Endometrial microvascular endothelial cells (primary cell): ENCODE data around the gene SLC26A3. TPM values are rescaled to one million over a fixed set of nuclear protein-coding genes. Genes with fewer than 3 reads are reported as not detected.

Experiments
- in situ Hi-C: cut with HindIII; loops from 2 replicates; pipeline ENCODE4 v1.10.0; 2017; ENCODE audit warnings: low sequenced_read_pairs, low pct_unique_long_range_greater_than_20kb; ENCODE audit errors: inconsistent ontology term
- total RNA-seq: library from RNA; depleted of rRNA; stranded (reverse); fragments of >200 nt; gene quantifications from one replicate; pipeline ENCODE4 v1.2.3, GENCODE V29; 2015; ENCODE audit errors: inconsistent ontology term

Gene SLC26A3
- total RNA-seq, 1 donor from 2014 or later, result not detected

DNA sequence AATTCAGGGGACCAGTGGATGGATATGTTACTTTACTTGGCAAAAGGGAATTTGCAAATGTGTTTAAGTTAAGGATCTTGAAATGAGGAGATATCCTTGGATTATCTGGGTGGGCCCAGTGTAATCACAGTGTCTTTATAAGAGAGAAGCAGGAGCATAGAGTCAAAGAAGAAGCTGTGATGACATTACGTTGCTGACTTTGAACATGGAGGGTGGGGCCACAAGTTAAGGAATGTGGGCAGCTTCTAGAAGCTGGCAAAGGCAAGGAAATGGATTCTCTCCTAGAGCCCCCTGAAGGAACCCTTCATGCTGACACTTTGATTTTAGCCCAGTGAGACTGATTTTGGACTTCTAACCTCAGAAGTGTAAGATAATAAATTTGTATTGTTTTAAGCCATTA lies 21.8 kb upstream of the SLC26A3 start:
- in situ Hi-C loops, result no loop called here

DNA sequence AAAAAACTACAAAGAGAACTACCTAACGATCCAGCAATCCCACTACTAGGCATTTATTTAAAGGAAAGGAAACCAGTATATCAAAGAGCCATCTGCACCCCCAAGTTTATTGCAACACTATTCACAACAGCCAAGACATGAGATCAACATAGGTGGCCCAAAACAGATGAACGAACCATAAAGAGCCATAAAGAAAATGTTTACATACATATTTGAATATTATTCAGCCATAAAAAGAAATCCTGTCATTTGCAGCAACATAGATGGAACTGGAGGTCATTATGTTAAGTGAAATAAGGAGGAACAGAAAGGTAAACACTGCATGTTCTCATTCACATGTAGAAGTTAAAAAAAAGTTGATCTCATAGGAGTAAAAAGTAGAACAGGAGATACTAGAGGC lies 15.6 kb upstream of the SLC26A3 start:
- in situ Hi-C loops, result no loop called here

DNA sequence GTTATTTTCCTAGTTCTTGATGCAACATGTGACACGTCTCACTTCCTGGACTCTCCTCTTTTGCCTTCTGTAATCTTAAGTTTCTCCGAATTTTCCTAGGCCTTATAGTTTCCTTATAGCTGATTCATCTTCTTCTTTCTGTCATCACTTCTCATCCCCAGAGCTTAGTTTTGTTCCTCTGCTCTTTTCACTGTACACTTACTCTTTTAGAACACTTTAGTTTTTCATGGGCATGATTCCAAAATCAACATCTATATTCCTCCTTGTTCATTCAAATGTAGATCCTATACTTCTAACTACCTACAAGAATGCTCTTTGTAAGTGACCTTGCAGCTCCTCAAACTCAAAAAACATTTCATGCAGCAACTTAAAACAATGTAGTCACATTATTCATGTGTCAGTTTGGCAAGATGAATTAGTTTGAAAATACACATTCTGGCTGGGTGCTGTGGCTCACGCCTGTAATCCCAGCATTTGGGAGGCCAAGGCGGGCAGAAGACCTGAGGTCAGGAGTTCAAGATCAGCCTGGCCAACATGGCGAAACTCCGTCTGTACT lies 13.1 kb upstream of the SLC26A3 start:
- in situ Hi-C loops, result no loop called here

DNA sequence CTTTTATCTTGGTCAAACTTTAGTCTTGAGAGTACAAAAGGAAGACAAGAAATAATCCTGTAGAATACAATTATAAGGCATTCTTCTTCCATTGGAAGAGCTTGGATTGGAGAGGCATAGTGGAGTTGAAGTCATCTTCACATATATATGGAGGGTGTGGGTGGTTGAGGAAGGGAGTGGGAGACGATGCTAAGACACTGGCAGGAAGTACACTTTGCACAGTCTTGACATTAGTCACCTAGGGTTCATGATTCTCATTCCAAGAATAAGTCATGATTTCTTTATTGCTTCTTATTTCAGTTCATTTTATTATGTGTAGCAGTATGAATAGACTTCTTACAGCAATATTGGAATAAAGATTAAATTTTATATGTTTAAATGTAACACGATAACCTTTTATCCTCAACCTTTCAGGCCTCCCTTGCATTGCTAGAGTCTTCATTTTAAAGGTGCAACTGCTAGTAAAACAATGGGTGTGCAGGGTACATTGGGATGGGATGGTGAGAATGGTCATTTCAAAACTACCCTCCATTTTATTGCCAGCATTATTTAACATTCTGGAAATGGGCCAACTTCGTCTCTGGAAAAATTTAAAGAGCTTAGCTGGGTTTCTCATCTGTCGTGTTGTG lies 12.3 kb upstream of the SLC26A3 start:
- in situ Hi-C loops, result no loop called here

DNA sequence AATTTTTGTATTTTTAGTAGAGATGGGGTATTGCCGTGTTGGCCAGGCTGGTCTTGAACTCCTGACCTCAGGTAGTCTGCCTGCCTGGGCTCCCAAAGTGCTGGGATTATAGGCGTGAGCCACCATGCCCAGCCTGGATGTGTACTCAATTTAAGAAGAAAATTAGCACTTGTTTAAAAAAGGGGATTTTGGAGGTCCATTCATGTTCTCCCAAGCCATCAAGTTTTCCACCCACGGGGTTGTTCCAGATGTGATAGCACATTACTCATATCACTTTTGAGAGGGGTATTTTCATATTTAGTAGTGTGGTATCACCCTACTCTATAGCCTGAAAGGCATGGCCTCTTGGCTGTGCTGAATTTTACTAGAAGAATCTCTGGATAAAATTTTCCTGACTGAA lies 10.5 kb upstream of the SLC26A3 start:
- in situ Hi-C loops, result no loop called here

DNA sequence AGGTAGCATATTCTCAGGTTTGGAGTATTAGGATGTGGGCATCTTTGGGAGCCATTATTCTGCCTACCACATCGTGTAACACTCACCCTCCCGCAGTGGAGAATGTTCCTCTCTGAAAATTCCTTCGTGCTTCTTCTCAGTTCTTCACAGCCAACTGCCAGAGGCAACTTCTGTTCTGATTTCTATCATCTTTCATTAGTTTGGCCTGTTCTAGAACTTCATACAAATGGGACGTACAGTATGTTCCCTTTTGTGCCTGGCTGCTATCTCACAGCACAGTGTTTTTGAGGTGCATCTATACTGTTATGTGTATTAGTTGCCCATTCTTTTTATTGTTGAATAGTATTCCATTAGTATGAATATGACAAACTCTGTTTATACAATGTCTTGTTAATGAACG lies 8.9 kb upstream of the SLC26A3 start:
- in situ Hi-C loops, result no loop called here

DNA sequence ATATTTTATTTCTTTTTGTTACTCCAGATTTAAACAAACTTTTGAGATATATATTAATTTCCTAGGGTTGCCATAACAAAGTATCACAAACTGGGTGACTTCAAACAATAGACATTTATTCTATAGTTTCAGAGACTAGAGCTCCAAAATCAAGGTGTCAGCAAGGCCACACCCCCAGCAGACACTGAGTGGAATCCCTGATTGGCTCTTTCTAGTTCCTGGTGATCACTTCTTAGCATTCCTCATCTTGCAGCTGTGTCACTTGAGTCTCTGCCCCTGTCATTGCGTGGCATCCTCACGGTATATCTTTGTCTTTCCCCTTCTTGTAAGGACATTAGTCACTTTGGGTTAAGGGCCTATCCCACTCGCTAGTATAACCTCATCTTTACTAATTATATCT lies 7.6 kb upstream of the SLC26A3 start:
- in situ Hi-C loops, result no loop called here

DNA sequence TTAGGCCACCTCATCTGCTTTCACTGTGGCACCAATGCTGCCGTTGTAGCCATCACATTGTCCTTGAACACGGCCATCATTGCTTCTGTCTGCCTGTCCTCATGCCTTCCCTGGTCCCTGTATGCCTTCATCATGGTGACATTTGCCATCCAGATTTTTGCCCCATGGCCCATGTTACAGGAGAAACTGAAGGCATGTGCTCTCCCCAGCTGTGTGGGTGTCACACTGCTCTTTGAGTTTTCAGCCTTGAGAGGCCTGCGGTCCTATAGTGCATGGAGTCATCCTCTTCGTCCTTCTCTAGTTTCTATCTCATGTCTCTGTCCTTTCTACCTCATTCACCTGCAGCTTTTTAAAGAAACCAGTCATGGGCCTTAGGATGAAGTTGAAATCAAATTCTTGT lies 6.2 kb upstream of the SLC26A3 start:
- in situ Hi-C loops, result no loop called here

DNA sequence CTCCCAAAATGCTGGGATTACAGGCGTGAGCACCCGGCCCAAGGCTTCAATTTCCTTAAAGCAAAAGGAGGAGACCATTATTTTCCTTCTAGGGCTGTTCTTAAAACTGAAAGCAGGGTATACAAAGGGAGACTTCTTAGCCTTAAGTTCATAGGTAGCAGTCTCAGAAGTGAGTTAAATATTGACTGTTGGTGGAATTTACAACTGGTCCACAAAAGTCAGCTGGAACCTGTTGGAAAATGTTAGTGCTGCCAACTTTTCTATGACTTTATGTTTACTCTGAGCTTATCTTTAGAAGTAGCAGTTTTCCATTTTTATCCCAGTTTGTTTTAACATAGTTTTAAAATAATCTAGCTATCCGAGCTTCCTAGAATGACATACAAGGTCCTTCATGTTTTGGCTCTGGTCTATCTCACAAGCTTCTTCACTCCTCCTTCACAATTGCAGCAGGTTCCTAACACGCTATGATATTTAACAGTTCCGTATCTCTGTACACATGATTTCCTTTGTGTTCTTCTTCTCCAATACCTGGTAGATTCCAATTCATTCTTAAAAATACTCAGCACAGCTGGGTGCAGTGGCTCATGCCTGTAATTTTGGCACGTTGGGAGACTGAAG lies 3.3 kb downstream of the SLC26A3 start:
- in situ Hi-C loops, result no loop called here

DNA sequence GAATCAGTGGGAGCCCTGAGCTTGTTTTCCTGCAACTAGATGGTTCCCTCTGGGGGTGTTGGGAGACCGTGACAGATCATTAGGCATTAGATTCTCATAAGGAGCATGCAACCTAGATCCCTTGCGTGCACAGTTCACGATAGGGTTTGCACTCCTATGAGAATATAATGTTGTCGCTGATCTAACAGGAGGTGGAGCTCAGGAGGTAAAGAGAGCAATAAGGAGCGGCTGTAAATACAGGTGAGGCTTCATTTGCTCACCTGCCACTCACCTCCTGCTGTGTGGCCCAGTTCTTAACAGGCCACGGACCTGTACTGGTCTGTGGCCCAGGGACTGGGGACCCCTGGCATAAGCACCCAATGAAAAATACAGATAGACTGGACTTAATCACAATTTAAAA lies 10.7 kb downstream of the SLC26A3 start:
- in situ Hi-C loops, result no loop called here

DNA sequence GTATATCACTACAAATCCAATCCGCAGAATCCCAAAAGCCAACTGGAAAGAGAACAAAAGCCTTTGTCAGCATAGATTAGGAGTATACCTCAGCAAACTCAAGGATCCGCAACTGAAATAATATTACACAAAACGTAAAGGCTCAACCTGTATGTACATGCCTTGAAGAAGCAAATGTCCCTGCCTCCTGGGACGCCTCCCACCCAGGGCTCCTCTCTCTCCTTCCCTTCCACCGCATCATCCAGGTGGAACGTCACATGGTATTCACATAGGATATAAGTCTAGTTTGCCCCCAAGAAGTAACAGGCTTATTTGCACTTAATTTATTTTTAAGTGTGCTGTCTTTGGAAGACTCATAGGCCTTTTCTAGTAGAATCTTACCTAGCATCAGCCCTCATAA lies 13.4 kb downstream of the SLC26A3 start:
- in situ Hi-C loops, result no loop called here

DNA sequence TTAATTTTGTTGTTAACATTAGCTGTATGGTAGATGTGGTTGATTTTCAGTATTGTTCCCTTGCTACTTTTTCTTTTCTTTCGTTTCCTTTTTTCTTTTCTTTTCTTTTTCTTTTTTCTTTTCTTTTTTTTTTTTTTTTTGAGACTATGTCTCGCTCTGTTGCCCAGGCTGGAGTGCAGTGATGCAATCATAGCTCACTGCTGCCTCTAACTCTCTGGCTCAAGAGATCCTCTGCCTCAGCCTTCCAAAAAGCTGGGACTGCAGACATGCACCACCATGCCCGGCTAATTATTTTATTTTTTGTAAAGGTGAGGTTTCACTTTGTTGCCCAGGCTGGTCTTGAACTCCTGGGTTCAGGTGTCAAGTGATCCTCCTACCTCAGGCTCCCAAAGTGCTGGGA lies 14.4 kb downstream of the SLC26A3 start:
- in situ Hi-C loops, result no loop called here

DNA sequence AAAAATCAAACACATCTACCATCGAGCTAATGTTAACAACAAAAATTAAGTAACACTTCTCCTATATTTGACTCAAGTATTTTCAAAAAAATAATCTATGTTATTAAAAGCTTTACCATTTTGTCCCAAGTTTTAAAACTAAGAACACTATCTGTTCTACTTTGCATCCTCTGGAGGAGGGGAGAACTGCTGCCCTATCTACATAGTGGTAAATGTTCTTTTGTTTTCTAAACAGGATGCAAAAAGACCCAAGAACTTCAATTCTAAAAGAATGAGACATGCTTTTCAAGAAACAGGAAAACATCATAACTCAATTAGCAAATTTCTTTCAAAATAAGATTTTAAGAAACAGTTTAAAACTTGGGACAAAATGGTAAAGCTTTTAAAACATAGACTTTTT lies 14.8 kb downstream of the SLC26A3 start:
- in situ Hi-C loops, result no loop called here

DNA sequence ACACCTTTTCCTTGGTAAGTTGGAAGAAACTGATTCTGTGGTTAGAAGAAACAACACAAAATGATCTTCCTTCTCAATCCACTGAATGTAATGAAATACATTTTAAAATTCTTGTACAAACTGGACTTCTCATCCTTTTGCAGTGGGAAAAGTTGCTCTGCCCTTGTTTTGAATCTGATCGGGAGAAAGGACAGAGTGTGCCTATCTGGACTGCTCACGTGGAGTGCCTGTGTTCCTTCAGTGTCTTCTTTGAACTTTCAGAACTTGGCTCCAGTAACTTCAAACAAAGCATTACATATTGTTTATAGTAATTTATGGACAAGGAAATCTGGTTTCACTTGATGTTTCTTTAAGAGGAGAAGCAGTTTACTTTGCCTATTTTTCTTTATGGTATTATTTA lies 17.1 kb downstream of the SLC26A3 start:
- in situ Hi-C loops, result no loop called here

DNA sequence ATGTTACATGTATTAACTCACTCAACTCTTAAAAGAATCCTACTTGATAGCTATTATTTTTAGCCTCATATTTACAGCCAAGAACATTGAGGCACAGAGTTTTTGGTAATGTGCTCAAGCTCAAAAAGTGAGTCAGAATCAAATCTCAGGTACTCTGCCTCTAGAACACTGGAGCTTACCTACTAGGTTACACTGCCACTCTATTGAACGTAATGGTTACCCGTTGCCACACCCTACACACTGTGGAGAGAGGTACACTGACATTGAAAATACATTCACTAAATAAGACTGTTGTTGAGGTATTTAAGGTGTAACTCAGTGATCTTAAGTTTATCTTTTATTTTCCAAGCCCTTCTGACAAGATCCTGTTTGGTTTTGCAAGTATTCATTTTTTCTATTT lies 17.9 kb downstream of the SLC26A3 start:
- in situ Hi-C loops, result no loop called here

DNA sequence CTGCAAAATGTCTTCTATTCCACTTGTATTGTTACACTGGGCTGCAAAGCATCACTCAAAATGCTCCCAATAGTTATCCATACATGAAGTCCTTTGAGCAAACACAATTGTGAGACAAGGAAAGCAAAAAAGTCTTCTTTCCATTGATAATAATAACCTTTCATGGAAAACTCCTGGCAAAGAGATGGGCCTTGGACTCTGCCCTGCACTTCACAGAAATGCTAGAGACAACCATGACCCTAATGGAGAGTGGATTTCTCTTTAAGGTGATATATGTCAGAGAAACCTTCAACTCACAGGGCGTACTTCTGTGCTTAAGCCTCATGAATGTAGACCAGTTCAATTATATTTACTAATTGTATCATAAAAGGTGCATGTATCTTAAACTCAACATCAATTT lies 19.4 kb downstream of the SLC26A3 start:
- in situ Hi-C loops, result no loop called here

DNA sequence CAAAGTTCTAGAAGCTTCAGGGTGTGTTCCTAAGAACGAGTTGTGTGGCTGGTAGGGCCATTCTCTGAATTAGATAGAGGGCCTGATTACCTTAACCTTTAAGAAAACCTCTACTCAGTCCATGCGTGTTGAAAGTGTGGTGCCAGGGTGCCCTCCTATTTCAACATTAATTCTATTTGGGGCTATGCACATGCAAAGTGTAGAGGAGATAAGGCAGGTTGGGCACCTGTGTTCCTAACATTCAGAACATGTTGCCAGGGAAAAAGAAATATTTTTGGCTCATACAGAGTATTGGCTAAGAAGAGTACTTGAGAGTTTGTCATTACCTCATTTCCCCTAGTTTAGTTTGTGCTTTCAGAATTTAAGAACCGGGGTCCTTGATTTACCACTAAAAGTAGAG lies 20.6 kb downstream of the SLC26A3 start:
- in situ Hi-C loops, result no loop called here

DNA sequence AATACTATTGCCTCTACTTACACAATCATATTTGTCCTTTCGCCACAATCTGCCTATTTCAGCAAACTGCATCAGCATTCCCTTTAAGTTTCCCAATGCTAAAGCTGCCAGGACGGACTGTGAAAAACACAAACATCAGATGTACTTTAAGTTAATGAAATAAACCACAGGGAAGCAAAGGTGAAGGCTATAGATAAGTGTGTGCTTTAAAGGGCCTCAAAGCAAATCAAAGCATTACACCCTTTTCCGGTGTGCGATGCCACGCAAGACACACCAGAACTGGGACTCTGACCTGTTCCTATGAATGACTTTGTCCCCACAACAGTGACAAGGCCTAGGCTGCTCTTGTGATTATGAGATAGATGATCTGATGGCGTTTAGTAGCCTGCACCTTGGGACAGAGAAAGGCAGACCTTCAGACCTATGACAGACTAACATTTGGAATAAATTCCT lies 23.4 kb downstream of the SLC26A3 start:
- in situ Hi-C loops, result no loop called here

DNA sequence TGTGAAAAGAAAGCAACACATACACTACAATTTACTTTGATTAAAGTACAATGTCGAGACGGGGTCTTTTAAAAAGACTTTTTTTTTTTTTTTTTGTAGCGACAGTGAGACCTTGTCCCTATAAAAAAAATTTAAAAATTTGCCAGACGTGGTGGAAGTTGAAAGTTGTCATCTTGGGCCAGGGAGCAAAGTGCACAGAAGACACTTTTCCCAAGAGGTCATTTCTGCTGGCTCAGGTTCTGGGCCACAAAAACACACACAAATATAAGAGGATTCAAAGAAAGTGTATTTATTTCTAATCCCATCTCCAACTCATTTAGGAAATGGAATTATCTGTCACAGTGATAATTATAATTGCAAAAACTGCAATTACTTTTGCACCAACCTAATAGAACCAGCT lies 24.7 kb downstream of the SLC26A3 start:
- in situ Hi-C loops, result no loop called here

DNA sequence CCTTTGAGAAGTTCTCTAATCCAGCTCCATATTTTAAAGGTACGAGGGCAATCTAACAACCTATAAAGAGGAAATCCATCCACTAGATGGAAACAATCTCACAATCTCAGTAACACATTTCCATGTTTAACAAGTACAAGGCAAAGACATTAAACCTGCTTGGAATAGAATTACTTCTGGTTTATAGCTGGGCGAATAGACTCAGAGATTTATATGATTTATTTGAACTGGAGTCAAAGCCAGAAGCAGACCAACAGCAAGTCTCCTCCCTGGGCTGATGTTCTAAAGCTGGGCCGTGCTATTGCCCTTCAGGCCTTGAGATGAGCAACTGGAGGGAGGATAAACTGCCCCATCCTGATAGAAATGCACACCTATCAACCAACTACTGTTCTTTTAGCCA lies 25.3 kb downstream of the SLC26A3 start:
- in situ Hi-C loops, result no loop called here

DNA sequence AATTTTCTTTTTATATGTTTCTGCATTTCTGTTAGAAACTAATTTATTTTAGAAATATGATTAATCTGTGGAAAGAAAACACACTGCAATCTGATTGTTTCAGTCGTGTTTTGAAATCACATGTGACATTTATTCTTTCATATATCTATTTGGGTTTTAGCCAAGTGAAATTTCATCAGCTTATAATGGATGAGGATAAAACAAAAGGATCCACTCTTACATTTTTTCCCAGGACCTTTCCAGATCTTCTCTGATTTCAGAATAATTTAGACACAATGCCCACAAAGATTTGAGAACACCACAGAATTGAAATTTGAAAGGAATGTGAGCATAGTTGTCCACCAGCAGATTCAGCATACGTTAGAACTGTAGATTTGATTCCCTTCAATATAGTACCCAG lies 30.0 kb downstream of the SLC26A3 start:
- in situ Hi-C loops, result no loop called here
